Measurements from ENCODE around the gene HLTF.

HLTF gene

GRCh38 chr3:149044339-149045083 is 41.8 kb downstream of the HLTF start:
- Histone ChIP-seq H3K9ac (ENCODE audit: low read length) (no peak overlapping the region), H3K27me3 (replicated peaks; ENCODE audit: insufficient read depth, low read length) (no peaks in the 10 kb centered on the region), H4K20me1 (ENCODE audit: insufficient read depth, low read length) (no peaks in the 10 kb centered on the region), H3K9me2 (replicated peaks; ENCODE audit: insufficient read depth, low read length) (no peaks in the 10 kb centered on the region), H3F3A (ENCODE audit: insufficient read depth, low read length) (peaks cover 7% of the 10 kb centered on the region), H3K4me3 (ENCODE audit: low read length) (no peak overlapping the region), H3K36me3 (replicated peaks; ENCODE audit: insufficient read depth, low read length) (peaks cover 2% of the 10 kb centered on the region; the same call in 1 of the 2 replicates), H2AFZ (ENCODE audit: low read length) (no peak overlapping the region), H3K79me2 (ENCODE audit: low read length) (no peaks in the 10 kb centered on the region), H3K9me3 (replicated peaks; ENCODE audit: insufficient read depth, low read length) (no peaks in the 10 kb centered on the region), H3K27ac (ENCODE audit: low read length) (no peak overlapping the region), H3K4me1 (ENCODE audit: low read length) (peaks cover 20% of the 10 kb centered on the region), H3K4me2 (ENCODE audit: low read depth, low read length) (no peak overlapping the region)
- no peak for DNase-seq
- TF ChIP-seq EZH2 (optimal IDR thresholded peaks at IDR 0.05; ENCODE audit: low read depth, low read length) (no peak), CTCF (IDR thresholded peaks at IDR 0.05; ENCODE audit: low read length) (no peak), EZH2phosphoT487 (IDR thresholded peaks at IDR 0.05; ENCODE audit: low read length) (no peak)

GRCh38 chr3:149042789-149043386 is 43.4 kb downstream of the HLTF start:
- H3K79me2 ChIP-seq (ENCODE audit: low read length) = no peaks in the 10 kb centered on the region
- H2AFZ ChIP-seq (ENCODE audit: low read length) = no peak overlapping the region
- peaks cover 2% of the 10 kb centered on the region; the same call in 1 of the 2 replicates for H3K36me3 ChIP-seq (replicated peaks; ENCODE audit: insufficient read depth, low read length)
- TF ChIP-seq CTCF (IDR thresholded peaks at IDR 0.05; ENCODE audit: low read length) = no peak
- TF ChIP-seq EZH2phosphoT487 (IDR thresholded peaks at IDR 0.05; ENCODE audit: low read length) = no peak
- TF ChIP-seq EZH2 (optimal IDR thresholded peaks at IDR 0.05; ENCODE audit: low read depth, low read length) = no peak
- H3K27me3 ChIP-seq (replicated peaks; ENCODE audit: insufficient read depth, low read length) = no peaks in the 10 kb centered on the region
- H3K4me3 ChIP-seq (ENCODE audit: low read length) = no peak overlapping the region
- no peaks in the 10 kb centered on the region for H4K20me1 ChIP-seq (ENCODE audit: insufficient read depth, low read length)
- peak overlapping the region; percentile 19; the same call in 1 of the 2 replicates for H3K27ac ChIP-seq (ENCODE audit: low read length)
- no peak overlapping the region for H3K9ac ChIP-seq (ENCODE audit: low read length)
- H3K9me3 ChIP-seq (replicated peaks; ENCODE audit: insufficient read depth, low read length) = no peaks in the 10 kb centered on the region
- no peaks in the 10 kb centered on the region for H3K9me2 ChIP-seq (replicated peaks; ENCODE audit: insufficient read depth, low read length)
- peaks cover 7% of the 10 kb centered on the region for H3F3A ChIP-seq (ENCODE audit: insufficient read depth, low read length)
- H3K4me1 ChIP-seq (ENCODE audit: low read length) = peaks cover 20% of the 10 kb centered on the region
- DNase-seq = peak; percentile 61
- H3K4me2 ChIP-seq (ENCODE audit: low read depth, low read length) = peak overlapping the region; percentile 46

- Histone ChIP-seq H3K9me3 (replicated peaks; ENCODE audit: insufficient read depth, low read length) (no peaks in the 10 kb centered on the region), H3K27me3 (replicated peaks; ENCODE audit: insufficient read depth, low read length) (no peaks in the 10 kb centered on the region), H3K79me2 (ENCODE audit: low read length) (no peaks in the 10 kb centered on the region), H3F3A (ENCODE audit: insufficient read depth, low read length) (peaks cover 7% of the 10 kb centered on the region), H3K27ac (ENCODE audit: low read length) (no peak overlapping the region), H3K36me3 (replicated peaks; ENCODE audit: insufficient read depth, low read length) (peaks cover 2% of the 10 kb centered on the region; the same call in 1 of the 2 replicates), H3K4me2 (ENCODE audit: low read depth, low read length) (no peak overlapping the region), H4K20me1 (ENCODE audit: insufficient read depth, low read length) (no peaks in the 10 kb centered on the region), H3K9ac (ENCODE audit: low read length) (no peak overlapping the region), H3K4me3 (ENCODE audit: low read length) (no peak overlapping the region), H2AFZ (ENCODE audit: low read length) (no peak overlapping the region), H3K4me1 (ENCODE audit: low read length) (peaks cover 14% of the 10 kb centered on the region), H3K9me2 (replicated peaks; ENCODE audit: insufficient read depth, low read length) (no peaks in the 10 kb centered on the region)
- TF ChIP-seq CTCF (IDR thresholded peaks at IDR 0.05; ENCODE audit: low read length) (no peak), EZH2phosphoT487 (IDR thresholded peaks at IDR 0.05; ENCODE audit: low read length) (no peak)
- no peak for DNase-seq
Measured at GRCh38 chr3:149038322-149038721, 48.0 kb downstream of the HLTF start.
